Hair follicular keratinocyte (primary cell): ENCODE results near the gene STX1B. TPM values are rescaled to one million over a fixed set of nuclear protein-coding genes. Genes with fewer than 3 reads are reported as not detected.

ENCODE experiments used
- total RNA-seq: library from RNA; depleted of rRNA; stranded (reverse); fragments of >200 nt; gene quantifications from 2 replicates; pipeline ENCODE4 v1.2.3, GENCODE V29; 2015

The STX1B gene
- 0.08 and 0.34 TPM in 2 replicates for total RNA-seq

DNA sequence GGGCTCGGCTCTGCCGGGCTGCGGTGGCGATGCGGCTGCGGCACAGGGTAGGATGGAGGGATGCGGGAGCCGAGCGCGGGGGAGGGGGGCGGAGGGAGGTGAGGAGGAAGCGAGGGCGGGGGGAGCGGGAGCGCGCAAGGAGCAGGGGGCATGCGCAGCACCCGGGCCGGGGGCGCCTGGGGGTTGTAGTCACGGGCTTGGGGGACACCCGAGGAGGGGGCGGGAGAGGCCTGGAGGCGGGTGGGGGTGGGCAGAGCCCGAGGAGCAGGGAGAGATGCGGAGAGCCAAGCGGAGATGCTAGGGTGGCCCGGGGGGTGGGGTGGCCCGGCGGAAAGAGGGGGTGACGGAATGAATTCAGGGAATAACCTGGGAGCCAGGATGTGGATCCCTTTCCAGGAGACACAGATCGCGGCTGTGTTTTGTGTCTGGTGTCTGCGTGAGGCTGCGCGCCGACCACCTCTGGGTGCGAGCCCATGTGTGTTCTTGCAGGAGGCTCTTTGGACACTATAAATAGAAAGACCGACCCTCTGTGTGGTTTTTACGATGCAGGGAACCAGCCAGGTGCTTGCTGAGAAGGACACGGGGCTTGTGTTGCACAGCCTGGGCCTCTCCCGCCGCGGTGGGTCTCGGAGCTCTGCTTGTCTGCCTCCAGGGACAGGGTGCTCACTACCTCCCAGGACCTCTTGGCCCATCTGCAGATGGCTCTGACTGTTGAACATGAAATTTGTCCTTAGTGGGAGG, at the start of gene STX1B:
Gene STX1B, minus strand, starts transcription at position 54 of the 741 bp plus-strand sequence. CDS start 242 bp downstream, outside the sequence.

DNA sequence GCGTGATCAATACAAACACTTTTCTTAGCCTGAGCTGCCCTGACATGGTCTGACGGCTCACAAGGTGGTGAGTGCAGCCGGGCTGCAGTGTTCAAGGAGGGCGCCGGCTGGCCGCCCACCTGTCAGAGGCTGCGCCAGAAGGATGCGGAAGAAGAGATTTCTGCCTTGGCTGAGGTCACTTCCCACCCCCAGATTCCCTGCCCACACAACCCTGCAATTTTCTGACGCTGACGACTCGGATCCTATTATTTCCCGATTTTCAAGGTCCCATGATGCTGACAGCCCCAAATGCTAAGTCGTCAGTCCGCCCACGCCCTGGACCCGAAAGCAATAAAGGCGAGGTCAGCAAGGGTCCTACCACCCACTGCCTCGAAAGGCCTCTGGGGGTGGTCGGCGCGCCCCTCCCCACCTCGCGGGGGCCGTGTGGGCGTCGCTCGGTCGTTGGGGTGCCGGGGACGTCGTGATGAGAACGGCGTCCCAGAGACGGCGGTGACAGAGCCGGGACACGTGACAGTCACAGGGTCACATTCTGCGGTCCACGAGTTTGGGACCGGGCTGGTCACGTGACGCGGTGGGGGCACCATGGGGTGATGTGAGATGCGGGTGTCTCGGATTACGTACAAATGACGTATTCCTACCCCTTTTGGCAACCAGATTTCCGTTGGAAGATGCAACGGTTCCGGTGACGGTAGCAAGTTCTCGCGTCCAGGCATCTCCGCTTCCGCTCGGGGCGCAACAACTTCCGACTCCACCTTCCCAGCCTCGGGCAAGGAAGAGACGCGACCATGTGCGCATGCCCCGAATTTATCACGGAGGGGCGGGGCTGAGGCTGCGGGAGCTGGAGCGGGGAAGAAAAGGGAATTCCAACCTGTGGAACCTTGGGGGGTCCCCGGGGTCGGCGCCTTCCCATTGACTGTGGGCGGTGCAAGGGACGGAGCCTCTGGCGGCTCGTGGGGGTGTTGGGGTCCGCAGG, 22.6 kb upstream of the STX1B start, which contains the start of gene STX4:
Gene STX4, plus strand, starts transcription at position 823 of the 973 bp plus-strand sequence. CDS start 248 bp downstream, outside the sequence.

DNA sequence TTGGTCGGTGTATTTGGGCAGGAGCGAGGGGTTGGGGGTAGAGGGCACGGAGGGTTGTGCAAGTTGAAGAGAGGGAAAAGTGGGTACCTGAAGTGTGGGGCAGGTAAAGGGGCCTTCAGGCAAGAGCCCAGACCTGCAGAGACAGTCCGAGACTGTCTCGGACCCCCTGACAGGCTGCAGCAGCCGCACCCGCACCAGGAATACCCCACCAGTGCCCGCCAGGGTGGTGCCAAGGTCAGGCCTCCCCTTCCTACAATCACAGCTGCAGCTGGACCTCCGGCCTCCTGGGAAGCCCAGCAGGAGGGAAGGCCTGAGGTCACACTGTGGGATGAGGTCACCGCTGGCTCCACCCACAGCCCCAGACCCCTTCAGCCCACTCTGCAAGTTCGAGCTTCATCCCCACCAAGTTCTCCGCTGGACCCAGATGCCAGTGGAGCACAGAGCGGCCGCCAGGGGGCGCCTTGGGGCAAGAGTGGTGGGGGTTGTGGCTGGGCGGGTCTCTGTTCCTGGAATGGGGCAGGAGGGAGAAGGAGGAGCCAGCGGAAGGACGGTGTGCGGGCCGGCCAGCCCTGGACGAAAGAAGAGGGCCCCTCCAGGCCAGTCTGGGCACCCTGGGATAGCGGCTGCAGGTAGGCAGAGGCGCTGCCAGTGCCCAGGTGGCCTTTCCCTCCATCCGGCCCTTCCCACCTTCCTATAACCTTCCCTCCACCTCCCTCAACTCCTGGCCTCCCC, 25.6 kb downstream of the STX1B start, which contains the start of gene HSD3B7:
Gene HSD3B7, plus strand, starts transcription at position 539 of the 732 bp plus-strand sequence. CDS start 452 bp downstream, outside the sequence.

DNA sequence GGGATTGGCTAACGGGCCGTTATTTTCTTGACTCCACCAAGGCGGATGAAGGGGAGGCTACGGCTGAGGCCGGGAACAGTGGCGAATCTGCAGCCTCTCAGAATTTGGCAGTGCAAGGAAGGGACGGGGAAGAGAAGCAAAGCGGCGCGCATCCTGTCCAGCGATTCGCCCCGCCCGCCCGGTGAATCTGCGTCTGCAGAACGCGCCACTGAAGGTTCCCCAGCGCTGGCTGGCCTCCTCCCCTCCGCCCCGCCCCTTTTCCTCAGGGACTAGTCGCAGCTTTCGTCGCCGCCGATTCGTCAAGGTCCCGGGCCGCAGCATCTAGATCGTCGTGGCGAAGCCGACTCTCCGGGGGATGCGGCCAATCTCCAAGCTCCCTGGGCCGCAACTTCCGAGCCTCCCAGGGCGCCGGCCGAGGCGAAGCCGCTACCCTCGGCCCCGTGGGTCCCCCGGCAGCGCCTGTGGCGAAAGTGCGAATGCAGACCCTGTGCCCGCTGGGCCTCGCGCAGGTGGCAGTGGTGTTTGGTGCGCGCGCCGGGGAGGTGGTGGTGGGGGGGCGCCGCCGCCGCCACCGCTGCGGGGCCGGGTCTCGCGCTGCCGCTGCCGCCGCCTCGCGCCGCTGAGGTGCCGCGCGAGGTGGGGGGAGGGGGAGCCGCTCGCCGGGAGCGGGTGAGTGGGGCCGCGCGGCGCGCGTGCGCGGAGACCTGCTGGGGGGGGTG, 52.8 kb downstream of the STX1B start, which contains the start of gene SETD1A:
Gene SETD1A, plus strand, starts transcription at position 299 of the 719 bp plus-strand sequence. CDS start 978 bp downstream, outside the sequence.

DNA sequence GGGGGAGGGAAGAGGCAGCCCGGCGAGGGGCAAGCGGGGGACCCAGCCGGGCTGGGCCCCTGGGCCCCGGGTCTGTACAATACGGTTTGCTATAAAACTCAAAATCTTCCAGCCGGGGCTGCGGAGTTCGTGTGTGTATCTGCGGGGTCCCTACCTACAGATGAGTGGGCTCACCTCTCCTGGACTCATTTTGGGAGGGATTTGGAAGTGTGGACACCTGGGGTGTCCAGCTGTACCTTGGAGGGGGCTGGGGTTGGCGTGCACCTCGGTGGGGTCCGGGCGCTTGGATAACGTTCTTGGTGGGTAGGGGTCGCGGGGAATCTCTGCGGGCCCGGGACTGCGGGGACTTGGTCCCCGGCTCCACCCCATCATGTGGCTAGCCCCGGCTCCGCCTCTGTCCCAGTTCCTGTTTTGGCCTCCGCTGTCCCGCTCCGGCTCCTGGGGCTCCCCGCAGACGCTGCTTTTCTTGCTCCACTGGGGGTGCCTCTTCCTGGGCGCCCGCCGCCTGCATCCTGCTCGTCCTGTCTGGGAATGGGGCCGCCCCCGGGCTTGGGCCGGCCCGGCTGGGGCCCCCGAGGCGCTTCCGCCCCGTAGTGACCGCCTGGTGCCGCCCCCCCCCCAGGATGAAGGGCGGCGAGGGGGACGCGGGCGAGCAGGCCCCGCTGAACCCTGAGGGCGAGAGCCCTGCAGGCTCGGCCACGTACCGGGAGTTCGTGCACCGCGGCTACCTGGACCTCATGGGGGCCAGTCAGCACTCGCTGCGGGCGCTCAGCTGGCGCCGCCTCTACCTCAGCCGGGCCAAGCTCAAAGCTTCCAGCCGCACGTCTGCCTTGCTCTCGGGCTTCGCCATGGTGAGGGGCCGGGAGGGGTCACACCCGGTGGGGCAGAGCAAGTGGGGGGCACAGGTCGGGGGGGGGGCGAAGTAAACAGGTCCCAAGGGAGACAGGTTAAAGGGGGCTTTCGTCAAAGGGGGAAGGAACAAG, 61.5 kb downstream of the STX1B start, which contains the start of gene ORAI3:
Gene ORAI3, plus strand, starts transcription at position 402 of the 983 bp plus-strand sequence. Its CDS starts 222 bp downstream, at position 624.

Other genes with a start within 250 kb of the STX1B start
- gene CFAP119, start 248.6 kb downstream of the STX1B start, total RNA-seq, result 1.3 and 7.1 TPM in 2 replicates
- gene RNF40, start 248.3 kb downstream of the STX1B start, total RNA-seq, result 42.6 and 67.0 TPM in 2 replicates
- 9.9 and 11.0 TPM in 2 replicates for gene ZNF629, start 223.4 kb downstream of the STX1B start, total RNA-seq
- 57.1 and 73.8 TPM in 2 replicates for gene BCL7C, start 116.6 kb downstream of the STX1B start, total RNA-seq
- 0.57 and 4.2 TPM in 2 replicates for gene CTF1, start 114.0 kb downstream of the STX1B start, total RNA-seq
- 29.6 and 33.9 TPM in 2 replicates for gene FBXL19, start 87.1 kb downstream of the STX1B start, total RNA-seq
- 13.6 and 34.4 TPM in 2 replicates for gene ORAI3, start 61.6 kb downstream of the STX1B start, total RNA-seq
- 2.6 and 3.5 TPM in 2 replicates for gene SETD1A, start 52.9 kb downstream of the STX1B start, total RNA-seq
- 7.9 and 10.3 TPM in 2 replicates for gene HSD3B7, start 25.4 kb downstream of the STX1B start, total RNA-seq
- 23.5 and 24.9 TPM in 2 replicates for gene STX4, start 22.9 kb upstream of the STX1B start, total RNA-seq
- gene ZNF668, start 63.6 kb upstream of the STX1B start, total RNA-seq, result 12.5 and 15.6 TPM in 2 replicates
- gene ZNF646, start 63.8 kb upstream of the STX1B start, total RNA-seq, result 7.3 and 11.6 TPM in 2 replicates
- gene PRSS53, start 78.3 kb upstream of the STX1B start, total RNA-seq, result 0.86 and 1.8 TPM in 2 replicates
- gene VKORC1, start 84.2 kb upstream of the STX1B start, total RNA-seq, result 99.6 and 107 TPM in 2 replicates
- gene BCKDK, start 97.7 kb upstream of the STX1B start, total RNA-seq, result 58.3 and 75.5 TPM in 2 replicates
- gene KAT8, start 107.0 kb upstream of the STX1B start, total RNA-seq, result 27.1 and 30.1 TPM in 2 replicates
- 59.2 and 120 TPM in 2 replicates for gene PRSS8, start 125.1 kb upstream of the STX1B start, total RNA-seq
- 0.16 and 0.19 TPM in 2 replicates for gene PRSS36, start 139.4 kb upstream of the STX1B start, total RNA-seq
- gene FUS, start 169.5 kb upstream of the STX1B start, total RNA-seq, result 26.5 and 51.1 TPM in 2 replicates
- 102 and 138 TPM in 2 replicates for gene PYCARD, start 192.1 kb upstream of the STX1B start, total RNA-seq
- not detected in 2 replicates for gene TRIM72, start 203.5 kb upstream of the STX1B start, total RNA-seq
- gene PYDC1, start 206.5 kb upstream of the STX1B start, total RNA-seq, result not detected in 2 replicates
- not detected in 2 replicates for gene ITGAM, start 249.3 kb upstream of the STX1B start, total RNA-seq